Gastrocnemius medialis (tissue), 4 donors: ENCODE results near the gene BMPER.

Experiments used
- CTCF ChIP-seq, 5 experiments: fragments of 450-650 bp in 3 of 5; fragments of 200-600 bp in 2 of 5; sonication (generic) in 2 of 5; IDR thresholded peaks in 4 of 5; conservative IDR thresholded peaks in 1 of 5; 1 replicate in 4 of 5; 2 replicates in 1 of 5; pipeline ENCODE4 v1.5.1; 2016 to 2019; ENCODE audit warnings: antibody characterized with exemption in 5 of 5, mild to moderate bottlenecking in 3 of 5, moderate library complexity in 3 of 5
- POLR2A ChIP-seq, 2 donors: fragments of 450-650 bp; IDR thresholded peaks; one replicate each; pipeline ENCODE4 v1.6.1; 2017; ENCODE audit warnings: antibody characterized with exemption in 2 of 2, mild to moderate bottlenecking in 2 of 2, moderate library complexity in 2 of 2

- TF ChIP-seq POLR2A (IDR thresholded peaks at IDR 0.05) (no peak), CTCF (IDR thresholded peaks at IDR 0.05 in 4 of 5, conservative IDR thresholded peaks at IDR 0.05 in 1 of 5) (no peak)
Observed at GRCh38 chr7:33981671-33982424, 76.5 kb downstream of the BMPER start.
